ENCODE data around the gene FIGN. TPM values are rescaled to one million over a fixed set of nuclear protein-coding genes. Genes with fewer than 3 reads are reported as not detected.

Gene FIGN
- total and polyA plus RNA-seq, 2 of the 13 experiments (the other 11 are each of a cell fraction or from before 2014, with no cell fraction given) = 6.6 to 6.7 TPM

DNA sequence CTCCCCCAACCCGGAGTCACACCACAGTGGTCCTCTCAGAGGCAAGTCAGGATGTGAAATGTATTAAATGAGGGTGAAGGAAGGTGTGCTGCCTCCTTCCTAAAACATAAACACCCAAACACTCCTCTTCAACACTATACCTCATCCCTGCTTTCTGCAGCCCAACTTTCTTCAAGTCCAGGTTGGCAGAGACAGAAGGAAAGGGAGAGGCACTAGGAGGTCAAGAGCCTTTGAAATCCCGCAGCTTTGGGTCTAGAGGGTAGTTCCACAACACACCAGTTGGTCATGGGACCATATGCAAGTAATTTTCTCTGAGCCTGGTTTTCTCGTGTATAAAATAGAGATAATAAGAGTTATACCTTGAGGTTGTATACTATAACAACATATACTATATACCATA is 38.4 kb downstream of the FIGN start:
- intact Hi-C loops (cut with micrococcal nuclease; ENCODE audit: unreplicated experiment) = no loop called here
- no peaks in the 10 kb centered on the region for H4K20me1 ChIP-seq (ENCODE audit: insufficient read depth, low read length)
- TF ChIP-seq ZNF484 (CRISPR knock-in tag; IDR thresholded peaks at IDR 0.05; ENCODE audit: borderline replicate concordance, low read depth) = no peak
- TF ChIP-seq FOXJ3 (CRISPR knock-in tag; IDR thresholded peaks at IDR 0.05; ENCODE audit: borderline replicate concordance) = no peak
- no peak for TF ChIP-seq THRA (CRISPR knock-in tag; IDR thresholded peaks at IDR 0.05; ENCODE audit: borderline replicate concordance)
- TF ChIP-seq, protein P1, sequence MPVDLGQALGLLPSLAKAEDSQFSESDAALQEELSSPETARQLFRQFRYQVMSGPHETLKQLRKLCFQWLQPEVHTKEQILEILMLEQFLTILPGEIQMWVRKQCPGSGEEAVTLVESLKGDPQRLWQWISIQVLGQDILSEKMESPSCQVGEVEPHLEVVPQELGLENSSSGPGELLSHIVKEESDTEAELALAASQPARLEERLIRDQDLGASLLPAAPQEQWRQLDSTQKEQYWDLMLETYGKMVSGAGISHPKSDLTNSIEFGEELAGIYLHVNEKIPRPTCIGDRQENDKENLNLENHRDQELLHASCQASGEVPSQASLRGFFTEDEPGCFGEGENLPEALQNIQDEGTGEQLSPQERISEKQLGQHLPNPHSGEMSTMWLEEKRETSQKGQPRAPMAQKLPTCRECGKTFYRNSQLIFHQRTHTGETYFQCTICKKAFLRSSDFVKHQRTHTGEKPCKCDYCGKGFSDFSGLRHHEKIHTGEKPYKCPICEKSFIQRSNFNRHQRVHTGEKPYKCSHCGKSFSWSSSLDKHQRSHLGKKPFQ (CRISPR knock-in tag; IDR thresholded peaks at IDR 0.05; ENCODE audit: insufficient replicate concordance) = no peak
- TF ChIP-seq, protein P2, sequence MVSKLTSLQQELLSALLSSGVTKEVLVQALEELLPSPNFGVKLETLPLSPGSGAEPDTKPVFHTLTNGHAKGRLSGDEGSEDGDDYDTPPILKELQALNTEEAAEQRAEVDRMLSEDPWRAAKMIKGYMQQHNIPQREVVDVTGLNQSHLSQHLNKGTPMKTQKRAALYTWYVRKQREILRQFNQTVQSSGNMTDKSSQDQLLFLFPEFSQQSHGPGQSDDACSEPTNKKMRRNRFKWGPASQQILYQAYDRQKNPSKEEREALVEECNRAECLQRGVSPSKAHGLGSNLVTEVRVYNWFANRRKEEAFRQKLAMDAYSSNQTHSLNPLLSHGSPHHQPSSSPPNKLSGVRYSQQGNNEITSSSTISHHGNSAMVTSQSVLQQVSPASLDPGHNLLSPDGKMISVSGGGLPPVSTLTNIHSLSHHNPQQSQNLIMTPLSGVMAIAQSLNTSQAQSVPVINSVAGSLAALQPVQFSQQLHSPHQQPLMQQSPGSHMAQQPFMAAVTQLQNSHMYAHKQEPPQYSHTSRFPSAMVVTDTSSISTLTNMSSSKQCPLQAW (CRISPR knock-in tag; IDR thresholded peaks at IDR 0.05) = no peak
- TF ChIP-seq DDIT3 (CRISPR knock-in tag; IDR thresholded peaks at IDR 0.05) = no peak
- TF ChIP-seq, protein P3, sequence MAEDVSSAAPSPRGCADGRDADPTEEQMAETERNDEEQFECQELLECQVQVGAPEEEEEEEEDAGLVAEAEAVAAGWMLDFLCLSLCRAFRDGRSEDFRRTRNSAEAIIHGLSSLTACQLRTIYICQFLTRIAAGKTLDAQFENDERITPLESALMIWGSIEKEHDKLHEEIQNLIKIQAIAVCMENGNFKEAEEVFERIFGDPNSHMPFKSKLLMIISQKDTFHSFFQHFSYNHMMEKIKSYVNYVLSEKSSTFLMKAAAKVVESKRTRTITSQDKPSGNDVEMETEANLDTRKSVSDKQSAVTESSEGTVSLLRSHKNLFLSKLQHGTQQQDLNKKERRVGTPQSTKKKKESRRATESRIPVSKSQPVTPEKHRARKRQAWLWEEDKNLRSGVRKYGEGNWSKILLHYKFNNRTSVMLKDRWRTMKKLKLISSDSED (CRISPR knock-in tag; IDR thresholded peaks at IDR 0.05) = no peak
- TF ChIP-seq ATF7 (IDR thresholded peaks at IDR 0.05) = no peak
- no peak for TF ChIP-seq ATF7 (CRISPR knock-in tag; IDR thresholded peaks at IDR 0.05)
- TF ChIP-seq TFE3 (CRISPR knock-in tag; IDR thresholded peaks at IDR 0.05) = no peak
- in situ Hi-C loops (cut with HindIII; ENCODE audit: extremely low pct_ligation_motif_present, low pct_unique_long_range_greater_than_20kb) = no loop called here
- no peak overlapping the region for H3K27ac ChIP-seq (ENCODE audit: extremely low read length, insufficient read depth, low read length)
- H3K4me3 ChIP-seq (replicated peaks in 1 of 3; ENCODE audit: insufficient read depth in 1 of 3, low read depth in 2 of 3, low read length in 3 of 3) = no peak overlapping the region
- CTCF ChIA-PET (ENCODE audit: low intra/inter-chr PET ratio, low total read pairs) = no interaction called here
- no peaks in the 10 kb centered on the region for H3K36me3 ChIP-seq (replicated peaks in 1 of 2; ENCODE audit: control insufficient read depth in 1 of 2, insufficient read depth in 2 of 2, low read length in 2 of 2)
- H3K79me2 ChIP-seq (ENCODE audit: insufficient read depth, low read length) = peaks cover 5% of the 10 kb centered on the region
- no peaks in the 10 kb centered on the region for H3K9me3 ChIP-seq (ENCODE audit: low read length)
- no TSS peak for BruUV-seq (replicated peaks)
- DNase-seq (ENCODE audit: low spot score) (no peak), FAIRE-seq (no peak), ATAC-seq (no peak)
- no peak overlapping the region for H2AFZ ChIP-seq (ENCODE audit: low read length)
- H3K27me3 ChIP-seq (ENCODE audit: control insufficient read depth in 1 of 2, insufficient read depth in 2 of 2, low read length in 2 of 2) = no peaks in the 10 kb centered on the region
- peaks cover 9% of the 10 kb centered on the region for H3K4me1 ChIP-seq (ENCODE audit: insufficient read depth, low read length)
- H3K9ac ChIP-seq (ENCODE audit: insufficient read depth, low read depth, low read length) = no peak overlapping the region
- no peak overlapping the region for H3K4me2 ChIP-seq (ENCODE audit: low read depth, low read length)
- POLR2A ChIA-PET = no interaction called here
- WGBS (ENCODE audit: low lambda C conversion rate) = 65% methylated on average over 3 of the region's 3 CpGs

Measured in HepG2 (cell line).